Astrocyte (in vitro differentiated cells and primary cell): ENCODE data around the gene DNAL4. TPM values are rescaled to one million over a fixed set of nuclear protein-coding genes. Genes with fewer than 3 reads are reported as not detected.

Experiments used
- DNase-seq: peaks from one replicate; pipeline ENCODE4 v3.0.0-alpha.2; 2010; ENCODE audit warnings: low read depth
- FAIRE-seq: peaks from 2 replicates; lab custom pipeline; 2011; peaks lifted over from hg19 to GRCh38; lab: Jason Lieb, UNC
- H2AFZ ChIP-seq: 2 replicates; pipeline ENCODE4 v1.6.0; 2012; ENCODE audit warnings: low read depth, low read length, inconsistent platforms
- H3K27ac ChIP-seq: 2 replicates; pipeline ENCODE4 v1.5.1; 2011; ENCODE audit warnings: low read depth, low read length, inconsistent platforms
- H3K27me3 ChIP-seq: 2 replicates; pipeline ENCODE4 v1.6.0; 2011; ENCODE audit warnings: low read length, inconsistent platforms; ENCODE audit not compliant: insufficient read depth
- H3K36me3 ChIP-seq: 2 replicates; pipeline ENCODE4 v1.5.1; 2011; ENCODE audit warnings: low read length, inconsistent platforms; ENCODE audit not compliant: insufficient read depth
- H3K4me1 ChIP-seq: 2 replicates; pipeline ENCODE4 v1.5.1; 2011; ENCODE audit warnings: low read length, inconsistent platforms; ENCODE audit not compliant: insufficient read depth
- H3K4me2 ChIP-seq: 2 replicates; pipeline ENCODE4 v1.6.0; 2012; ENCODE audit warnings: low read length, inconsistent platforms
- H3K4me3 ChIP-seq: 2 replicates; pipeline ENCODE4 v1.5.1; 2011; ENCODE audit warnings: low read depth, mild to moderate bottlenecking, low read length, inconsistent platforms; ENCODE audit not compliant: insufficient read depth
- H3K79me2 ChIP-seq: 2 replicates; pipeline ENCODE4 v1.6.0; 2012; ENCODE audit warnings: mild to moderate bottlenecking, low read length, inconsistent platforms; ENCODE audit not compliant: insufficient read depth
- H3K9ac ChIP-seq: 2 replicates; pipeline ENCODE4 v1.6.0; 2012; ENCODE audit warnings: mild to moderate bottlenecking, low read length, inconsistent platforms
- H3K9me3 ChIP-seq: 2 replicates; pipeline ENCODE4 v1.5.1; 2012; ENCODE audit warnings: low read depth, mild to moderate bottlenecking, low read length, inconsistent platforms; ENCODE audit not compliant: insufficient read depth
- H4K20me1 ChIP-seq: 2 replicates; pipeline ENCODE4 v1.6.0; 2012; ENCODE audit warnings: low read length, inconsistent platforms; ENCODE audit not compliant: insufficient read depth
- H3K27ac Mint-ChIP-seq: one replicate; pipeline ENCODE4 v1.8.0; 2021; ENCODE audit warnings: mild to moderate bottlenecking, mixed read lengths; ENCODE audit not compliant: unreplicated experiment
- H3K27me3 Mint-ChIP-seq: one replicate; pipeline ENCODE4 v1.8.0; 2021; ENCODE audit warnings: low read depth, mixed read lengths; ENCODE audit not compliant: unreplicated experiment
- H3K36me3 Mint-ChIP-seq: one replicate; pipeline ENCODE4 v1.8.0; 2021; ENCODE audit warnings: low read depth, mixed read lengths; ENCODE audit not compliant: unreplicated experiment
- H3K4me1 Mint-ChIP-seq: one replicate; pipeline ENCODE4 v1.8.0; 2021; ENCODE audit warnings: low read depth, mixed read lengths; ENCODE audit not compliant: unreplicated experiment
- H3K4me3 Mint-ChIP-seq: one replicate; pipeline ENCODE4 v1.8.0; 2021; ENCODE audit warnings: mild to moderate bottlenecking, moderate library complexity, mixed read lengths; ENCODE audit not compliant: unreplicated experiment
- H3K9me3 Mint-ChIP-seq: one replicate; pipeline ENCODE4 v1.8.0; 2021; ENCODE audit warnings: mild to moderate bottlenecking, mixed read lengths; ENCODE audit not compliant: unreplicated experiment
- EZH2 ChIP-seq: IDR thresholded peaks from 2 replicates; pipeline ENCODE4 v1.6.1; 2012; ENCODE audit warnings: mild to moderate bottlenecking, low read length, inconsistent platforms; ENCODE audit not compliant: insufficient read depth
- total RNA-seq: library from RNA; stranded (reverse); gene quantifications from 2 replicates; pipeline ENCODE4 v1.2.1, GENCODE V29; 2021
- TF ChIP-seq, protein P1 (sequence below): IDR thresholded peaks from 2 replicates; pipeline ENCODE4 v1.5.1; 2011; ENCODE audit warnings: low read depth, mild to moderate bottlenecking, inconsistent platforms, low read length, moderate library complexity; ENCODE audit not compliant: insufficient read depth

The DNAL4 gene
- total RNA-seq, 1 donor from 2014 or later, result 12.8 TPM

GRCh38 chr22:38740754-38741153 lies 53.2 kb downstream of the DNAL4 start:
- no peak overlapping the region for H3K4me3 Mint-ChIP-seq
- TF ChIP-seq, protein P1, sequence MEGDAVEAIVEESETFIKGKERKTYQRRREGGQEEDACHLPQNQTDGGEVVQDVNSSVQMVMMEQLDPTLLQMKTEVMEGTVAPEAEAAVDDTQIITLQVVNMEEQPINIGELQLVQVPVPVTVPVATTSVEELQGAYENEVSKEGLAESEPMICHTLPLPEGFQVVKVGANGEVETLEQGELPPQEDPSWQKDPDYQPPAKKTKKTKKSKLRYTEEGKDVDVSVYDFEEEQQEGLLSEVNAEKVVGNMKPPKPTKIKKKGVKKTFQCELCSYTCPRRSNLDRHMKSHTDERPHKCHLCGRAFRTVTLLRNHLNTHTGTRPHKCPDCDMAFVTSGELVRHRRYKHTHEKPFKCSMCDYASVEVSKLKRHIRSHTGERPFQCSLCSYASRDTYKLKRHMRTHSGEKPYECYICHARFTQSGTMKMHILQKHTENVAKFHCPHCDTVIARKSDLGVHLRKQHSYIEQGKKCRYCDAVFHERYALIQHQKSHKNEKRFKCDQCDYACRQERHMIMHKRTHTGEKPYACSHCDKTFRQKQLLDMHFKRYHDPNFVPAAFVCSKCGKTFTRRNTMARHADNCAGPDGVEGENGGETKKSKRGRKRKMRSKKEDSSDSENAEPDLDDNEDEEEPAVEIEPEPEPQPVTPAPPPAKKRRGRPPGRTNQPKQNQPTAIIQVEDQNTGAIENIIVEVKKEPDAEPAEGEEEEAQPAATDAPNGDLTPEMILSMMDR, result no peak
- TF ChIP-seq EZH2, result no peak
- H3K9me3 ChIP-seq, result no peaks in the 10 kb centered on the region
- H3K4me2 ChIP-seq, result no peak overlapping the region
- peaks cover 3% of the 10 kb centered on the region for H3K4me1 ChIP-seq
- DNase-seq (no peak), FAIRE-seq (no peak)
- H3K9me3 Mint-ChIP-seq, result no peaks in the 10 kb centered on the region
- no peaks in the 10 kb centered on the region for H3K27me3 Mint-ChIP-seq
- H3K27me3 ChIP-seq, result no peaks in the 10 kb centered on the region
- no peaks in the 10 kb centered on the region for H3K79me2 ChIP-seq
- H3K9ac ChIP-seq, result no peak overlapping the region
- no peak overlapping the region for H3K27ac Mint-ChIP-seq
- H2AFZ ChIP-seq, result no peak overlapping the region
- no peak overlapping the region for H3K4me3 ChIP-seq
- H3K36me3 Mint-ChIP-seq, result peaks cover 30% of the 10 kb centered on the region
- no peak overlapping the region for H3K27ac ChIP-seq
- peaks cover 48% of the 10 kb centered on the region for H3K36me3 ChIP-seq
- H4K20me1 ChIP-seq, result peaks cover 9% of the 10 kb centered on the region
- peaks cover 7% of the 10 kb centered on the region for H3K4me1 Mint-ChIP-seq

DNA sequence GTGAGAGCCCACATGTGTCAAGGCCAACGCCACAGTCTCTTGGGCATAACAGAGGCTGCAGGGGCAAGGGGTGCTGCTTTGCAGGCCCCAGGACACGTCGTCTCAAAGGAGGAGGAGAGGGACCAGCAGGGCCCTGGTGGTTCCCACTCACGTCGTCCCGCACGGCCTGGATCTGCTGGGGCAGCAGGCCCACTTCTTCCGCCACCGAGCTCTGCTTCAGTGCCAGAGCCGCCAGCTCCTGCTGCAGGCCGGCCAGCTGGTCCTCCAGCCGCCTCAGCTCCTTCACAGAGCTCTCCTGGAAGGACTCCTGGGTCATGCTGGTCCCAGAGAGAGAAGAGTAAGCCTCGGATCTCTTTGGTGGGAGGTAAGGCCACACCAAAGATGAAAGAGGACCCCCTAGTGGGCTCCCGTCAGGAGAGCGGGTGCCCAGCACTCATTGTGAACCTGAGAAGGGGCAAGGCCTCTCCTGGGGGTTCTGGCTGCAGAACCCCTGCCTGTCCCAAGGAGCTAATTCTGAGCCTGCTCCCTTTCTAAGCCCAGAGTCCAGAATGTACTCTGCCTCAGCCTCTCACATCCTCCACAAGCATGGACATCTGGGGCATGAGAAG lies 53.7 kb downstream of the DNAL4 start:
- Histone ChIP-seq H3K4me2 (no peak overlapping the region), H3K4me1 (peaks cover 3% of the 10 kb centered on the region), H3K36me3 (peaks cover 44% of the 10 kb centered on the region), H3K9ac (no peak overlapping the region), H3K9me3 (no peaks in the 10 kb centered on the region), H3K4me3 (no peak overlapping the region), H3K79me2 (no peaks in the 10 kb centered on the region), H2AFZ (no peak overlapping the region), H4K20me1 (peaks cover 13% of the 10 kb centered on the region), H3K27me3 (no peaks in the 10 kb centered on the region), H3K27ac (no peak overlapping the region)
- Mint-ChIP-seq H3K9me3 (no peaks in the 10 kb centered on the region), H3K4me3 (no peak overlapping the region), H3K27me3 (no peaks in the 10 kb centered on the region), H3K36me3 (peaks cover 29% of the 10 kb centered on the region), H3K27ac (no peak overlapping the region), H3K4me1 (peaks cover 7% of the 10 kb centered on the region)
- TF ChIP-seq EZH2, result no peak
- TF ChIP-seq, protein P1, result no peak
- DNase-seq (no peak), FAIRE-seq (no peak)

- Histone ChIP-seq H3K36me3 (peaks cover 39% of the 10 kb centered on the region), H2AFZ (no peak overlapping the region), H3K4me2 (no peak overlapping the region), H3K4me1 (peaks cover 3% of the 10 kb centered on the region), H4K20me1 (peaks cover 18% of the 10 kb centered on the region), H3K27ac (no peak overlapping the region), H3K9ac (no peak overlapping the region), H3K27me3 (no peaks in the 10 kb centered on the region), H3K79me2 (no peaks in the 10 kb centered on the region), H3K9me3 (no peaks in the 10 kb centered on the region), H3K4me3 (no peak overlapping the region)
- Mint-ChIP-seq H3K27me3 (no peaks in the 10 kb centered on the region), H3K4me3 (no peak overlapping the region), H3K4me1 (peaks cover 7% of the 10 kb centered on the region), H3K9me3 (no peaks in the 10 kb centered on the region), H3K36me3 (peaks cover 25% of the 10 kb centered on the region), H3K27ac (peak overlapping the region; percentile 26)
- FAIRE-seq, result no peak
- TF ChIP-seq EZH2, result no peak
- TF ChIP-seq, protein P1, result no peak
- DNase-seq, result no peak
These were observed 54.5 kb downstream of the DNAL4 start for GRCh38 chr22:38739300-38740055.
